ENCODE results near the gene VPS11.

VPS11 gene

GRCh38 chr11:119025099-119025473 is 42.5 kb upstream of the VPS11 start:
- TF ChIP-seq CTCF (conservative IDR thresholded peaks at IDR 0.05): no peak
- no peak for TF ChIP-seq ZFX (IDR thresholded peaks at IDR 0.05)
- no peak overlapping the region for H3K27ac ChIP-seq

DNA sequence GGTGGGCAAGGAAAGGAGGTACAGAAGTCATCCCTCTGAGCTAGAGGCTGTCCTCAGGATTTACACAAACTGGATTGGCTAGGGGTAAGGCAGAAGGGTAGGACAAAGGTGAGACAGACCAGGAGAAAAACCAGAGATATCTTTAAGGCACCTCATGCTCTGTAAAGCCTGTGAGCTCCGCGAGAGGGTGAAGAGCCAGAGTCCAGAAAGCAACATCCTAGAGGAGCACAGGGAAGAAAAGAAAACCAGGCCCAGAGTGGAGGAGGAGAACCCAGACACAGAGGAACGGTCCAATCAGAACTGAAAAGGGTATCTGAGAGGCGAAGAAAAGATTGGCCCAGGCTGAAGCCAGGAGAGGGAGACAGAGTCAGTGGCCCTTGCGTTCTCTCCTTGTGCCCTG is 42.1 kb upstream of the VPS11 start:
- no peak for TF ChIP-seq ZFX (IDR thresholded peaks at IDR 0.05)
- TF ChIP-seq CTCF (conservative IDR thresholded peaks at IDR 0.05): no peak
- H3K27ac ChIP-seq: no peak overlapping the region

GRCh38 chr11:119025978-119026766 is 41.4 kb upstream of the VPS11 start:
- TF ChIP-seq CTCF (conservative IDR thresholded peaks at IDR 0.05) (no peak), ZFX (IDR thresholded peaks at IDR 0.05) (no peak)
- H3K27ac ChIP-seq: no peak overlapping the region

- H3K27ac ChIP-seq: no peak overlapping the region
- no peak for TF ChIP-seq ZFX (IDR thresholded peaks at IDR 0.05)
- no peak for TF ChIP-seq CTCF (conservative IDR thresholded peaks at IDR 0.05)
Observed at GRCh38 chr11:119026970-119027369, 40.6 kb upstream of the VPS11 start.

DNA sequence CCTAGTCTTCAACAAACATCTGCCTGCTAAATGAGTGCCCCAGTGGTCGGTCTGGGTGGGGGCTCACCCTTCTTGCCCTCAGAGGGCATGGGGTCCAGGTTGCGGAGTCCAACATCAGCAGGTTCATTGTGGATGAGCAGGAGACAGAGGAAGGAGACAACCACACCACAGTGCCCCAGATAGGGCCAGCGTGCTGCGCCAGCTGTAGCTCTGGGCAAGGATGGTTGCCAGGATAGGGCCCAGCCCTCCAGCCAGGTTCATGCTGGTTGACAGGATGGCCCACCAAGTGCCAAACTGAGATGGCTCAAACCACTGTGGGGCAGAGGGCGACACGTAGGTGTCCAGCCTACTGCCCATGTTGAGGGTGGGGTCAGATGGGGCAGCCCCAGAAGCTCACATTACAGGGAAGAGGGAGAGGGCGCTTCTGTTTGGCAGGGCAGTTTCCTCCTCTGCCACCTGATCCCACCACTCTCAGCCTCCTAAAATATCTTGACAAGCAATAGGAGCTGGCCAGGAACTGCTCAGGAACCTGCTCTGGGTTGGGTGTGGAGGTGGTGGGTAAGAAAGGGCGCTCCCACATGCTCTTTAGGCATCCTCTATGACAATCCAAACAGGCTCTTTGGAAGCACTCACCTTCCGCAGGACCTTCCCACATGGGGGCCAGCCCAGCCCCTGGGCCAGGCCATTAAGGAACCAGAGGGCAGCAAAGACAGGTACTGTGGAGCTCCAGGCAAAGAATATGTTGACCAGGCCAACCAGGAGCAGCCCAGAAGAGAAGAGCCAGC is 39.9 kb upstream of the VPS11 start:
- no peak overlapping the region for H3K27ac ChIP-seq
- no peak for TF ChIP-seq ZFX (IDR thresholded peaks at IDR 0.05)

DNA sequence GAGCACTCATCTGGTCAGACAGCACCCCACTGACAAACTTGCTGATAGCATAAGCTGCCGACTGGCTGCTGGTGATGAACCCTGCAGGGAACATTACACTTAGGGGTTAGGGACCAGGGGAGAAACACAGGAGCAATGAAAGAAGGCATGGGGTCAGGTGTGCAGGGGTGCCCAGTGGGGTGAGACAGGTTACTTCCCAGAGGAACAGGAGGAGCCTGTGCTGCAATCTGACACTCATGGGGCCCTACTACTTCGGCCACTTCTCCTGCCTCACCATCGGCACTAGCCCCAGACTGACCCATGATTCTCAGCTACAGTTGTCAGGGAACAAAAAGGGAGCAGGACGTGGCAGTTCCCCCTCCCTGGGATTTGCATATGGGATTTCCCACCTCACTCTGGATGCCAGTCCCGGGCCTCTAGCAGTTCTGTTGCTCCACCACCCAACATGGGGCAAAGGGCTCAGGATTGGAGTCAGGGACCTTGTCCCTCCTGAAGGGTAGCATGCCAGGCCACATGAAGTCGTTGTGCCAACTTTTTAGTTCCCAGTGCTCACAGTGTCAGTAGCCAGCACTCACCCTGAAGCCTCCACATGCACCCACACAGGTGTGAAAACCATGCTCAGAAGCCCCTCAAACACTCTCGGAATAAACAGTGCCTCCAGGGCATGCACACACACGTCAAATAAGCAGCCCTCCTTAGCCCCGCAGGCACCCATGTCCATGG is 39.1 kb upstream of the VPS11 start:
- peak overlapping the region; percentile 93 for H3K27ac ChIP-seq

DNA sequence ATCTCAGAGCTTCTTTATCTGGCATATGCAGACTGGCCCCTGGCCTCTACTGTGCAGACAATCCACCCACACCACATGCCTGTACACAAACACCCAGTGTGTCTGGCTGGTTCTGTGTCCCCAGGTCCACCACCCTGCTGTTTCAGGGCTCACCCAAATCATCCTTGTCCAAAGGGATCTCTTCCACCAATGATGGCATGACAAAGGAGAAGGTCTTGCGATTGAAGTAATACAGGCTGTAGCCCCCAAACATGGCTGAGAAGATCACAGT is 38.6 kb upstream of the VPS11 start:
- no peak for TF ChIP-seq CTCF (conservative IDR thresholded peaks at IDR 0.05)
- TF ChIP-seq ZFX (IDR thresholded peaks at IDR 0.05): no peak
- peak overlapping the region; percentile 93 for H3K27ac ChIP-seq

More for the DNA sequence above, 39.1 kb upstream of the VPS11 start:
- TF ChIP-seq ZFX (IDR thresholded peaks at IDR 0.05): no peak
- TF ChIP-seq CTCF (conservative IDR thresholded peaks at IDR 0.05): no peak
